ENCODE data around the gene NBPF9. TPM values are rescaled to one million over a fixed set of nuclear protein-coding genes. Genes with fewer than 3 reads are reported as not detected.
"Not testable (repeated sequence)": the region's sequence is repeated elsewhere in the genome, so short reads cannot be mapped to it uniquely, and the experiment has no call there.

NBPF9 gene
- 10 to 100 TPM in 3 of 4 donors, 1 to 10 TPM in 1; 9.7 to 38.8 (median 15.3) TPM for total RNA-seq

- intact Hi-C loops (cut with DNase I; ENCODE audit: low total_unique reads) = not testable (repeated sequence)
Observed at GRCh38 chr1:149103109-149104081, at the start of gene NBPF9. TSS of gene NBPF9 (minus strand) at chr1:149103551. CDS start at chr1:149082139, 21,412 bp downstream.

GRCh38 chr1:149149909-149150308, 46.6 kb upstream of the NBPF9 start:
- DNase-seq; H3K9me3 ChIP-seq; H3K4me1 ChIP-seq; H3K4me3 ChIP-seq; H3K27me3 ChIP-seq; H3K36me3 ChIP-seq; H3K27ac ChIP-seq; intact Hi-C loops (cut with DNase I; ENCODE audit: low total_unique reads): not testable (repeated sequence)

More at GRCh38 chr1:149103109-149104081, at the start of gene NBPF9:
- not testable (repeated sequence) for H3K36me3 ChIP-seq, H3K9me3 ChIP-seq, H3K27me3 ChIP-seq, H3K4me1 ChIP-seq
- Histone ChIP-seq H3K4me3 (peak within 1 kb of the TSS; percentile 37 to 46), H3K27ac (peak within 1 kb of the TSS; percentile 71 to 87)
- DNase-seq = peak; percentile 47 to 72
- TF ChIP-seq CTCF (IDR thresholded peaks at IDR 0.05) (peak in 1 of 4 experiments; percentile 6), POLR2A (IDR thresholded peaks at IDR 0.05) (peak in 1 of 2 donors; percentile 43)

GRCh38 chr1:149137585-149137984, 34.2 kb upstream of the NBPF9 start:
- H3K4me3 ChIP-seq; H3K27ac ChIP-seq; H3K36me3 ChIP-seq; H3K9me3 ChIP-seq; intact Hi-C loops (cut with DNase I; ENCODE audit: low total_unique reads); H3K4me1 ChIP-seq; DNase-seq; H3K27me3 ChIP-seq: not testable (repeated sequence)

GRCh38 chr1:149130938-149131337, 27.6 kb upstream of the NBPF9 start:
- H3K4me3 ChIP-seq; H3K4me1 ChIP-seq; DNase-seq; H3K36me3 ChIP-seq; H3K27me3 ChIP-seq; intact Hi-C loops (cut with DNase I; ENCODE audit: low total_unique reads); H3K27ac ChIP-seq; H3K9me3 ChIP-seq: not testable (repeated sequence)

GRCh38 chr1:149129245-149129644, 25.9 kb upstream of the NBPF9 start:
- H3K4me3 ChIP-seq; H3K4me1 ChIP-seq; H3K27ac ChIP-seq; DNase-seq; H3K36me3 ChIP-seq; intact Hi-C loops (cut with DNase I; ENCODE audit: low total_unique reads); H3K27me3 ChIP-seq; H3K9me3 ChIP-seq: not testable (repeated sequence)

- not testable (repeated sequence) for H3K9me3 ChIP-seq
Observed at GRCh38 chr1:149126555-149127145, 23.3 kb upstream of the NBPF9 start.

GRCh38 chr1:149123948-149124926, 20.9 kb upstream of the NBPF9 start:
- DNase-seq; H3K4me3 ChIP-seq; intact Hi-C loops (cut with DNase I; ENCODE audit: low total_unique reads); H3K27me3 ChIP-seq; H3K27ac ChIP-seq; H3K36me3 ChIP-seq; H3K9me3 ChIP-seq; H3K4me1 ChIP-seq: not testable (repeated sequence)

More at GRCh38 chr1:149126555-149127145, 23.3 kb upstream of the NBPF9 start:
- H3K27ac ChIP-seq; H3K27me3 ChIP-seq; H3K4me1 ChIP-seq; intact Hi-C loops (cut with DNase I; ENCODE audit: low total_unique reads); DNase-seq; H3K4me3 ChIP-seq; H3K36me3 ChIP-seq: not testable (repeated sequence)

- intact Hi-C loops (cut with DNase I; ENCODE audit: low total_unique reads); DNase-seq: not testable (repeated sequence)
Observed at GRCh38 chr1:149112828-149113227, 9.5 kb upstream of the NBPF9 start.

GRCh38 chr1:149110343-149110742, 7.0 kb upstream of the NBPF9 start:
- H3K4me1 ChIP-seq; DNase-seq; H3K9me3 ChIP-seq; H3K4me3 ChIP-seq; H3K36me3 ChIP-seq; H3K27me3 ChIP-seq; H3K27ac ChIP-seq; intact Hi-C loops (cut with DNase I; ENCODE audit: low total_unique reads): not testable (repeated sequence)

More at GRCh38 chr1:149112828-149113227, 9.5 kb upstream of the NBPF9 start:
- H3K27ac ChIP-seq, H3K4me1 ChIP-seq, H3K27me3 ChIP-seq, H3K4me3 ChIP-seq, H3K9me3 ChIP-seq, H3K36me3 ChIP-seq: not testable (repeated sequence)

GRCh38 chr1:149102574-149102973, 777 bp downstream of the NBPF9 start:
- H3K9me3 ChIP-seq; H3K27me3 ChIP-seq; H3K4me3 ChIP-seq; H3K4me1 ChIP-seq; intact Hi-C loops (cut with DNase I; ENCODE audit: low total_unique reads); H3K36me3 ChIP-seq: not testable (repeated sequence)
- peak; percentile 20 to 24 for DNase-seq
- peak overlapping the region in 1 of 2 donors; percentile 47 for H3K27ac ChIP-seq

- intact Hi-C loops (cut with DNase I; ENCODE audit: low total_unique reads) = not testable (repeated sequence)
Observed at GRCh38 chr1:149098276-149098675, 5.1 kb downstream of the NBPF9 start.

More at GRCh38 chr1:149098276-149098675, 5.1 kb downstream of the NBPF9 start:
- H3K36me3 ChIP-seq, H3K27ac ChIP-seq, H3K27me3 ChIP-seq, H3K4me3 ChIP-seq, H3K9me3 ChIP-seq, H3K4me1 ChIP-seq, DNase-seq: not testable (repeated sequence)
